Measurements from ENCODE around the gene CASK. TPM values are rescaled to one million over a fixed set of nuclear protein-coding genes. Genes with fewer than 3 reads are reported as not detected.
A peak's percentile ranks its signal among the peaks of the same experiment; 100 is the strongest.

The CASK gene
- total and polyA plus RNA-seq, 9 of the 15 experiments (the other 6 are each of a cell fraction or from before 2014, with no cell fraction given) = 1.3 to 7.4 (median 5.2) TPM

- TF ChIP-seq TFE3 (CRISPR knock-in tag; IDR thresholded peaks at IDR 0.05) (no peak), ZNF589 (CRISPR knock-in tag; IDR thresholded peaks at IDR 0.05; ENCODE audit: low read depth) (no peak), PRMT5 (CRISPR knock-in tag; IDR thresholded peaks at IDR 0.05) (no peak), KLF6 (CRISPR knock-in tag; IDR thresholded peaks at IDR 0.05; ENCODE audit: borderline replicate concordance) (no peak), TCF7L2 (IDR thresholded peaks at IDR 0.05; ENCODE audit: low read depth, low read length) (no peak), ZNF830 (CRISPR knock-in tag; IDR thresholded peaks at IDR 0.05) (no peak), ZBTB40 (IDR thresholded peaks at IDR 0.05) (no peak), ZBTB40 (CRISPR knock-in tag; IDR thresholded peaks at IDR 0.05) (no peak), IRF2 (CRISPR knock-in tag; IDR thresholded peaks at IDR 0.05) (no peak), BDP1 (IDR thresholded peaks at IDR 0.05; ENCODE audit: insufficient read depth, insufficient read length) (no peak), RCOR1 (IDR thresholded peaks at IDR 0.05; ENCODE audit: borderline replicate concordance in 1 of 2, low read depth in 2 of 2, low read length in 2 of 2) (peak in 1 of 2 experiments; percentile 34; a peak in 1 of 4 replicates), RAD21 (CRISPR knock-in tag; conservative IDR thresholded peaks at IDR 0.05 in 1 of 2, IDR thresholded peaks at IDR 0.05 in 1 of 2) (0 out of 4 replicates have a peak, but pooled peaks have one; percentile 6 to 15), FOS (IDR thresholded peaks at IDR 0.05; ENCODE audit: extremely low read depth, insufficient read length) (no peak), ZHX1 (conservative IDR thresholded peaks at IDR 0.05; ENCODE audit: low read length) (no peak)
Measured at GRCh38 chrX:41559235-41560052, 363.9 kb downstream of the CASK start (continued).
